ENCODE results near the gene DHRS3.

- TF ChIP-seq, protein P1, sequence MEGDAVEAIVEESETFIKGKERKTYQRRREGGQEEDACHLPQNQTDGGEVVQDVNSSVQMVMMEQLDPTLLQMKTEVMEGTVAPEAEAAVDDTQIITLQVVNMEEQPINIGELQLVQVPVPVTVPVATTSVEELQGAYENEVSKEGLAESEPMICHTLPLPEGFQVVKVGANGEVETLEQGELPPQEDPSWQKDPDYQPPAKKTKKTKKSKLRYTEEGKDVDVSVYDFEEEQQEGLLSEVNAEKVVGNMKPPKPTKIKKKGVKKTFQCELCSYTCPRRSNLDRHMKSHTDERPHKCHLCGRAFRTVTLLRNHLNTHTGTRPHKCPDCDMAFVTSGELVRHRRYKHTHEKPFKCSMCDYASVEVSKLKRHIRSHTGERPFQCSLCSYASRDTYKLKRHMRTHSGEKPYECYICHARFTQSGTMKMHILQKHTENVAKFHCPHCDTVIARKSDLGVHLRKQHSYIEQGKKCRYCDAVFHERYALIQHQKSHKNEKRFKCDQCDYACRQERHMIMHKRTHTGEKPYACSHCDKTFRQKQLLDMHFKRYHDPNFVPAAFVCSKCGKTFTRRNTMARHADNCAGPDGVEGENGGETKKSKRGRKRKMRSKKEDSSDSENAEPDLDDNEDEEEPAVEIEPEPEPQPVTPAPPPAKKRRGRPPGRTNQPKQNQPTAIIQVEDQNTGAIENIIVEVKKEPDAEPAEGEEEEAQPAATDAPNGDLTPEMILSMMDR (IDR thresholded peaks at IDR 0.05 in 2 of 3, conservative IDR thresholded peaks at IDR 0.05 in 1 of 3; ENCODE audit: control insufficient read depth in 2 of 3, extremely low read depth in 1 of 3, insufficient read depth in 1 of 3, low read depth in 3 of 3, low read length in 3 of 3): no peak
- TF ChIP-seq YY1 (IDR thresholded peaks at IDR 0.05; ENCODE audit: low read depth, low read length): no peak
- TF ChIP-seq BHLHE40 (IDR thresholded peaks at IDR 0.05; ENCODE audit: borderline replicate concordance in 1 of 2, low read depth in 2 of 2, low read length in 1 of 2): no peak
- TF ChIP-seq ZBTB40 (IDR thresholded peaks at IDR 0.05; ENCODE audit: borderline replicate concordance): no peak
Observed at GRCh38 chr1:12644829-12645228, 26.8 kb upstream of the DHRS3 start.
